ENCODE data around the gene RND2.
"Not testable (repeated sequence)": the region's sequence is repeated elsewhere in the genome, so short reads cannot be mapped to it uniquely, and the experiment has no call there.

Gene RND2, protein sequence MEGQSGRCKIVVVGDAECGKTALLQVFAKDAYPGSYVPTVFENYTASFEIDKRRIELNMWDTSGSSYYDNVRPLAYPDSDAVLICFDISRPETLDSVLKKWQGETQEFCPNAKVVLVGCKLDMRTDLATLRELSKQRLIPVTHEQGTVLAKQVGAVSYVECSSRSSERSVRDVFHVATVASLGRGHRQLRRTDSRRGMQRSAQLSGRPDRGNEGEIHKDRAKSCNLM

DNA sequence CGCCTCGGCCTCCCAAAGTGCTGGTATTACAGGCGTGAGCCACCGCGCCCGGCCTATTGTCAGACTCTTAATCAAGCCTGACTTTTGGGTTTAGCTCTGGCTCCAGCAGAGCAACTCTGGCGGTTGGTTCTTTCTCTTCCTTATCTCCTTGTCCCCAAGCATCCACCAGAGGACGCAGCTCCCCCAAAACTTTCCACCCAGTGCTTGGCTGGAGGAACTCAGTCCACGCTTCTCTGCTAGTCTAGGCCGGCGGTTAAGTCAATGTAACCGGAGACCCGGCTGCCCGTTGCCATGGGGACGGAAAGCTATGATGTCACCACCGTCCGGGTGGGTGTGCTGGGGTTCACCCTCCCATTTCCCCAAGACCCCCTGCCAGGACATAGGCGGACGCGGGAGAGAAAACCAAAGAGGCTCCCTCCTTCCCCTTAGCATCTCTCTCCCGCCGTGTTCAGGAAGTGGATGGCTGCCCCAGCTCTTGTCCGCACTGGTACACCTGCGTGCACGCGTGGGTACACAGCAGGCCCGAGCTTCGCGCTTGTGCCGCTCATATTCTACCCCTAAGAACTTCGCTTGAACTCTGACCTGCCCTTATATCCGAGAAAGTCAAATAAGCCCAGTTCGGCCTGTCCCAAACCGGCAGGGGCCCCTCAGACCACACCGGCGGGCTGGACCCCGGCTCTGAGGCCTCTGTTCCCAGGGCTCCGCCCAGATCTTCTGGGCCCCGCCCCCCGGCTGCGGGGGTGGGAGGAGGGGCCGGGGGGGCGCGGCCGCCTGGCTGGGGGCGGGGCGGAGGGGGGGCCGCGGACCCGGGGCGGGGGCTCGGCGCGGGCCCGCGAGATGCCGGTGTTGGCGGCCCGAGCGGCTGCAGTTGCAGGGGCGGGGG is at the start of gene RND2:
Gene RND2, plus strand, starts transcription at position 825 of the 883 bp plus-strand sequence. CDS start 117 bp downstream, outside the sequence.
- DNase-seq (ENCODE audit: low spot score): peak; percentile 81

DNA sequence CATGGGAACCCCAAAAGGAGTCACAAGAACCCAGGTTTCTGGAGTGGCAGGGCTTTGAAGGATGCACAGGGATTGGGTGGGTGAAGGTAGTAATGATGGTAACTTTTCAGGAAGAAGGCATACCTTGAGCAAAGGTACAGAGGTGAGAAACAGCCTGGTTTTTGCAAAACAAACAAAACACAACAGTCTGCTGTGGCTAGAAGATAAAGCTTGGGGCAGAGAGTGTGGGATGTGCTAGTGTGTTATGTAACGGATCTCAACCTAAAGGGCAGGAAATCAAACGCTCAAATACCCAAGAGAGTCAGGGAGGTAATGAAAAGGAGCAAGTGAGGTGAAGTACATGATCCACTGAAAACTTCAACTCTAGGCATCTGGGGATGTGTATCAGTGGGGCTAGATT is 49.8 kb upstream of the RND2 start:
- DNase-seq (ENCODE audit: low spot score): no peak

DNA sequence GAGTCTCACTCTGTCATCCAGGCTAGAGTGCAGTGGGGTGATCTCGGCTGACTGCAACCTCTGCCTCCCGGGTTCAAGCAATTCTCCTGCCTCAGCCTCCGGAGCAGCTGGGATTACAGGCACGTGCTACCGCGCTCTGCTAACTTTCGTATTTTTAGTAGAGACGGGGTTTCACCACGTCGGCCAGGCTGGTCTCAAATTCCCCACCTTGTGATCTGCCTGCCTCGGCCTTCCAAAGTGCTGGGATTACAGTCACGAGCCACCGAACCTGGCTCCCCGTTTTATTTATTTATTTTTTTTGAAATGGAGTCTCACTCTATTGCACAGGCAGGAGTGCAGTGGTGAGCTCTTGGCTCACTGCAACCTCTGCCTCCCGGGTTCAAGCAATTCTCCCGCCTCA is 49.3 kb upstream of the RND2 start:
- not testable (repeated sequence) for DNase-seq (ENCODE audit: low spot score)

DNA sequence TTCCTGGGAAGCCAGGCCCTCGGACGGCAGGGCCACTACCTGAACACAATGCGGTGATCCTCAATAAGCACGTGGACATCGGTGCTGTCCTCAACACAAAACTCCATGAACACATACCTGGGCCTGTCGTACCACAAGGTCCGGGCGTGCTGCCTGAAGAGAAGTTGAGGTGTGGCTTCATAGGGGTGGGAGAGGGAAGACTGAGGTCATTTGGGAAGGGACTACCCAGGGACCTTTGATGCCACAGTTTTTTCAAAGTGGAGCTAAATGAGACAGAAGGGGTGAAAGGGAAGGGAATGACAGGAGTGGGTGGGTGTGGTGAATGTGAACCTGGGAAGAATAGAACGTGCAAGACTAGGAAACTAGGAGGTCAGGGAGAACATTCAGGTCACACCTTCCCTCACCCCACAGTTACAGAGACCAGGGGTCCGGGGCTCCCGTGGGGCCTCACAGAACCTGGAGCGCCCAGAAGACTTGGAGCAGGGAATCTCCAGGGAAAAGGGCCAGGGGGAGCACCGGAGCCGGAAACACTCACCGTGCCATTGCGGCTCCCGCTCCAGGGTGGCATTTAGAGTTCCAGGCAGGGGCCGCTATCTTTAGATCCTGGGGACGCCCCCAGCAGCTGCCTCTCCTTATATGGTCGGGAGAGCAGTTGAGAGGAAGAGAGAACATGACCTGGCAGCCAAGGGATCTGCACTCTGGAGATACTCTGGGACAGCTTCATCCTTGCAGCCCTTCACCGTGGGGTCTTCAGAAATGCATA is 45.3 kb upstream of the RND2 start, which contains the start of gene PTGES3L:
Gene PTGES3L, minus strand, starts transcription at position 570 of the 763 bp plus-strand sequence. Its CDS starts 27 bp downstream, at position 543.
- DNase-seq (ENCODE audit: low spot score): no peak

DNA sequence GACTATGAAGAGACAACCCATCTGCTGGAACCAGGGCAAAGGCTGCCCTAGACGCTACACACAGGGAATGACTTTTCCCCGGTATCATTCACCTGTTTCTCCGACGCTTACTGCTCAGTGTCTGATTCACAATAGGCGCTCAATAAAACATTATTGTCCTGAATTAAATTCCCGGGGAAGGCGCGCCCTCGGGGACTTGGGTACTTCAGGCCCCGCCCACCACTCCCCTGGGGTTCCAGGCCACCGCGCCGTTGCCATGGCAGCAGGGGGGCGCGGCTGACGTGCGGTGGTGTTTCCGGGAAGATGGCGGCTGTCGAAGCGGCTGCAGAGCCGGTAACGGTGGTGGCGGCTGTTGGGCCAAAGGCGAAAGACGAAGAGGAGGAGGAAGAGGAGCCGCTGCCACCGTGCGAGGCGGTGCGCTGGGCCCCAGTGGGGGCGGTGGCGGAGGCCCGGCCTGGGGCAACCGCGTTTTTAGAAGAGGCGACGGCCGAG is 44.7 kb upstream of the RND2 start, which contains the start of gene RUNDC1:
Gene RUNDC1, plus strand, starts transcription at position 292 of the 492 bp plus-strand sequence. Its CDS starts 12 bp downstream, at position 304.
- DNase-seq (ENCODE audit: low spot score): peak; percentile 95

DNA sequence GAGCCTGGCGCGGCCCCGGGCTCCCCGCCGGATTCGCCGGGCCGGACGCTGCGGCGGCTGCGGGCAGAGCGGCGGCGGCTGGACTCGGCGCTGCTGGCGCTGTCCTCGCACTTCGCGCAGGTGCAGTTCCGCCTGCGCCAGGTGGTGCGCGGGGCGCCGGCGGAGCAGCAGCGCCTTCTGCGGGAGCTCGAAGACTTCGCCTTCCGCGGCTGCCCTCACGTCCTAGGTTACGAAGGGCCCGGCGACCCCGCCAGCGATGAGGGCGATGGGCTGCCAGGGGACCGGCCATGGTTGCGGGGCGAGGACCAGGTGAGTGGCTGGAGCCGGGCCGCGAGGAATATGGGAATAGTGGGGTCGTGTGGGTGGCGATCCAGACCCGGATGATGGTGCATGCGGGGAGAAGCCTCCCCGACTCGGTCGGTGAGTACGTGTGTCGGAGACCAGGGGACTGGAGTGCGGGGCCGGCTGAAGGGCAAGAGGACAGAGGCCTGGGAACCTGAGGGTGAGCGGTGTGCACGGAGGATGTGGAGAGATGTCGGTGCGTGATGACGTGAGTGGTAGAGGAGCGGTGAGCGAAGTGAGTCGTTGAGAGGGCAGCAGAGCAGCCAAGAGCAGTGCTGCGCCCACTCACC is 44.1 kb upstream of the RND2 start:
- DNase-seq (ENCODE audit: low spot score): no peak

DNA sequence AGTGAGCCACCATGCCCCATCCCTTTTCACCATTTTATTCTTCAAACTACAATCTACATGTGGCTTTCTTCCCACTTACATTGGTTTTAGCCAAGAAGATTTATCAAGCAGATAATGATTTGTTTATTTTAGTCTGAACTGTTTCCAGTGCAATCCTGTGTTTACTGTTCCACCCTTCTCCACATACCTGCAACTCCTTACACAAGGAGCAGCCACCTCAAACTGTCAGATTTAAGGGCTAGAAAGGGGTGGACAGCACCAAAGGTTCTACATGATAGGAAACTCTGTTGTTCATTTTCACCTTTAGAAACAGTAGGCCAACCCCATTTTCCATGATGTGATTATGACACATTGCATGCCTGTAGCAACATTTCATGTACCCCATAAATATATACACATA is 42.8 kb upstream of the RND2 start:
- no peak for DNase-seq (ENCODE audit: low spot score)

DNA sequence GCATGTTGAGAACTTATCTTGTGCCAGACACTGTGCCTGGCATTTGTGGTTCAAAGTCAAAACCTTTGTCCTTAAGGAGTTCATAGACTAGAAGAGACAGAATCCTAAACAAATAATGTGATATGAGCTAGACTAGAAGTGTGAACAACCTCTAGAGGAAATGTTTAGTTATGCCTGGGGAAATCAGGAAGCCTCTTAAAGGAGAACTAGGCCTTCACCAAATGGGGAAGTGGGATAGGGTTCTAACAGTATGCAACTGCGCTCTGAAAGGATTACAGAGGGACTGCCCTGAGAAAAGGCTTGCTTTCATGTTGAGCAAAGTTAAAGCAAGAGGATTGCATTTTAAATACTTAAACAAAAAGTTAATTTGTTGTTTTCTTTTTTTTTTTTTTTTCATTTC is 39.8 kb upstream of the RND2 start:
- no peak for DNase-seq (ENCODE audit: low spot score)

DNA sequence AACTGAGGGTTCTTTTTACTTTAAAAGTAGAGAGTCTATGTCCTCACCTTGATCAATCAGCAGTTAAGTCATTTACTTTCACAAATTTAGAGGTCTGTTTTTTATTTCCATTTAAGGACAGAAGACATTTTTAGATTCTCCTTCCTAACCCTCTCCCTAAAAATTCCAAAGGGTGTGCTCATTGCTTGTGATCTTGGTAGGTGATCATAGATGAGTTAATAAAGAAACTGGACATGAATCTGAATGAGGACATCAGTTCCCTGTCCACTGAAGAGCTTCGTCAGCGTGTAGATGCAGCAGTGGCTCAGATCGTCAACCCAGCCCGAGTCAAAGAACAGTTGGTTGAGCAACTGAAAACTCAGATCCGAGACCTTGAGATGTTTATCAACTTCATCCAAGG is 35.9 kb upstream of the RND2 start:
- DNase-seq (ENCODE audit: low spot score): no peak

DNA sequence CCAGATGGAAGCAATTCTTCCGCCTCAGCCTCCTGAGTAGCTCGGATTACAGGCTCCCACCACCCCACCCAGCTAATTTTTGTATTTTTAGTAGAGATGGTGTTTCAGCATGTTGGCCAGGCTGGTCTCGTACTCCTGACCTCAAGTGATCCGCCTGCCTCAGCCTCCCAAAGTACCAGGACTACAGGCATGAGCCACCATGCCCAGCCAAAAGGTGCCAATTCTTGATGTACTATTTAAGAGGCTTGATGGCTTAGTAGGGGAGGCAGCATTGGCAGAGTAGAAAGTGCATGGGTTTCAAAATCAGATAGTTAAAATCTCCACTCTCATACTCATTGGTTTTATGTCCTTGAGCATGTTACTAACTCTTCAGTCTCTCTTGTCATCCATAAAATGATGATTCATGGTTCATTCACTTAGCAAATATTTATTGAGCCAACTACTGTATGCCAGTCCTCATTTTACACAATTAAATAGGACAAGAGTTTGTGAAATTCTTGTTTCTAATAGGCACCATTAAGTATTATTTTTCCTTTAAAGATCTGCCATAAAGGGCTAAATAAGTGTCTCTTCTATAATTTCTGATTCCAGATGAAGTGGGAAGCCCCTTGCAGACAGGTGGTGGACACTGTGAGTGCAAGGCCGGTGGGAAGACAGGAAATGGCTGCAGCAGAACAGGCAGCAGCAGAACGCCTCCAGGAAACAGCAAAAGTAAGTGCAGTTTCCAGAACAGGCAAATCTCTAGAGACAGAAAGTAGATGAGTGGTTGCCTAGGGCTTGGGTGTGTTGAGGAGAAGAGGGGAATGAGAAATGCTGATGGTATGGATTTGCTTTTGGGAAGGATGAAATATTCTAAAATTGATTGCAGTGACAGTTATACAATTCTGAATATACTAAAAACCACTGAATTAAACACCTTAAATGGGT is 35.0 kb upstream of the RND2 start:
- DNase-seq (ENCODE audit: low spot score): no peak

DNA sequence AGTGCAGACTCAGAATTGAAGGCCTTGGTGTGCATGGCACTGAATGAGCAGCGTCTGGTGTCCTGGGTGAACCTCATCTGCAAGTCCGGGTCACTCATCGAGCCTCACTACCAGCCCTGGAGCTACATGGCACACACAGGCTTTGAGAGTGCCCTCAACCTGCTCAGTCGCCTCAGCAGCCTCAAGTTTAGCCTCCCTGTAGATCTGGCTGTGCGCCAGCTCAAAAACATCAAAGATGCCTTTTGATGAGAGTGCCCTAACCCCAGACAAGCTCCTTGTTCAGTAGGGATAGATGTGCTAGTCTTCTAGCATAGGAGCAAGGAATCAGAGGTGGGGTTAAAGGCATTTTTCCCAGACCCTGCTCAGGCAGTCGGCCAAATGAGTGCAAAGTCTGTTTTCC is 33.6 kb upstream of the RND2 start:
- no peak for DNase-seq (ENCODE audit: low spot score)

DNA sequence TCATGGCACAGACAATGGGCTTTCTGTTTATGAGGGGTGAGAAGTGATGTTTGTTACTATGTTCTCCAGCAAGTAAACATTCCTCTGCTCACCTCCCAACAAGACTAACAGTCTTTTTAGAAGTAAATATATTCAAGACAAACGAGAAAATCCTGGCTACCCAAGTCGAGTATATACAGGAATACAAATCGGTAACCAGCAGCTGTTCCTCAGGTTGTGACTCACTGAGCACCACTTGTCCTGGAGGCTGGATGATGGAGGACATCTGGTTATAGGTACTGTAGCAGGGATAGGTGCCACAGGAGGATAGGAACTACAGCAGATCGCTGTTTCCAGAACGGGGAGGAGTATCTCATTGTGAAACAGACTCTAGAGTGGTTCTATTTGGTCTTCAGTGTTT is 32.2 kb upstream of the RND2 start:
- DNase-seq (ENCODE audit: low spot score): no peak

DNA sequence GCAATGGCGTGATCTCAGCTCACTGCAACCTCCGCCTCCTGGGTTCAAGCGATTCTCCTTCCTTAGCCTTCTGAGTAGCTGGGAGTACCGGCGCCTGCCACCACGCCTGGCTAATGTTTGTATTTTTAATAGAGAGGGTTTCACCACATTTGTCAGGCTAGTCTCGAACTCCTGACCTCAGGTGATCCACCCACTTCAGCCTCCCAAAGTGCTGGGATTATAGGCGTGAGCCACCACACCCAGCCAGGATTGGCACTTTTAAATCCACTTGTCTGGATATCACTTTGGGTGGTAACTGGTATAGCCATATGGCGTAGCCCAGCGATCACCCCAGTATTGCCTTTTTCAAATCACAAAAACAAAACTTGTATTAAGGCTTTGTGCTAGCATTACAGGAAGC is 31.1 kb upstream of the RND2 start:
- DNase-seq (ENCODE audit: low spot score): not testable (repeated sequence)

DNA sequence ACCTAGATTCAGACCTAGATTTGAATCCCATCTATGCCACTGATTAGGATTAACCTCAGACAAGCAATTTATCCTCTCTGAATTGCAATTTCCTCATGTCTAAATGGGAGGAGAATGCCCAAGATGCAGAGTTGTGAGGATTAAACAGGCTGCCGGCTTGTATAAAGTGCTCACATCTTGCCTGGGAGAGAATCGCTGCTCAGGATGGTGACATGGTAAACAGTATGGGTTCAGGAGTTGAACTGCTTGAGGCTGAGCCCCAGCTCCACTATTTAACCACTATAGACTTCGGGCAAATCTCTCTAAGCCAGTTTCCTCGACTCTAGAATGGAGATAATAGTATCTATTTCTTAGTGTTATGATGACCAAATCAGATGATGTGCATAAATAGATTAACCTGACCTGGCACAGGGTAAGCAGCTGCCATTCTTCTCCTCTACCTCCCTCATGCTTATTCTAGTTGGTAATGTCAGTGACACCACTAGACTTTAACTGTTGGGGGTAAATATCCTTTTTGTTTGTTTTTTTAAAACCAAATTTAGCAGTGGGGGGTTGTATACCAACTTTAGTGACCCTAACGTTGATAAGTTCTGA is 27.5 kb upstream of the RND2 start:
- no peak for DNase-seq (ENCODE audit: low spot score)

DNA sequence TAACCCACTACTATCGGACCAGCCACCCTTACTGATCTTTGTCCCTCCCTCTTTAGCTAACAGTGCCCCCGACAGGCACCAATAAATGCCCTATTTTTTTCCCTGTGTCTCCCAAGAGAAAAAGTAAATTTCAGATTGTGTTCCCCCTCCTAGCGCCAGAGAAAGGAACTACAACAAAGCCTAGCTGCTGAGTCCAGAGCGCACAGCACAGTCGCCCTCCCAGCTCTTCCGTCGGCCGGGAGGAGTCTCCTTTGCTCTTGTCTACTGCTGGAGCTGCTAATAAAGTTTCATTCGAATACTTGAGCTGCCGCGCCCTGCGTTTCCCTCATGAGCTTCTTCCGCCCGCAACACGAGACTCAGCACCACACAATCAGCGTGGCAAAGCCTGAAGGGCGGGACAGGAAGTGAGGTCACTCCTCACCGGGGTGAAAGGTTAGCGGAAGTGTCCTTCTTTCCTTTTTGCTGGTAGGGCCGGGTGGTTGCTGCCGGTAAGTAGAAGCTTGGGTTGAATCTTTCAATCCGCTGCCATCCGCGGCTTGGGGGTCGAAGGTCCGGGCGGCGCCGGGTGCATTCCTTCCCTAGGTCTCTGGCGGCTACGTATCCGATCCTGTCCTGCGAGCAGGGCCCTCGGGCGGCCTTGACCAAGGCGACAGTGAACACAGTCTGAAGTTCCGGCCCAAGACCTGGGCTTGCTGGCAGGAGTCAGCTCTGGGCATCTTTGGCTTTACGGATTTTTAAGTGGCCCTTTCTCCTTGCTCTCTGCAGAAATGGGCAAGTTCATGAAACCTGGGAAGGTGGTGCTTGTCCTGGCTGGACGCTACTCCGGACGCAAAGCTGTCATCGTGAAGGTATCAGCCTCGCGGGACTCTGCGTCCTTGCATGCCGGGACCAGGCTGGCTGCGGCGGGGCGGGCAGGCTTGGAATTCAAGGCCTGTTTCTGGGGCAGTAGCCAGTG is 26.8 kb upstream of the RND2 start, which contains the start of gene RPL27:
Gene RPL27, plus strand, starts transcription at position 436 of the 955 bp plus-strand sequence. Its CDS starts 332 bp downstream, at position 768.
- peak; percentile 96 for DNase-seq (ENCODE audit: low spot score)

DNA sequence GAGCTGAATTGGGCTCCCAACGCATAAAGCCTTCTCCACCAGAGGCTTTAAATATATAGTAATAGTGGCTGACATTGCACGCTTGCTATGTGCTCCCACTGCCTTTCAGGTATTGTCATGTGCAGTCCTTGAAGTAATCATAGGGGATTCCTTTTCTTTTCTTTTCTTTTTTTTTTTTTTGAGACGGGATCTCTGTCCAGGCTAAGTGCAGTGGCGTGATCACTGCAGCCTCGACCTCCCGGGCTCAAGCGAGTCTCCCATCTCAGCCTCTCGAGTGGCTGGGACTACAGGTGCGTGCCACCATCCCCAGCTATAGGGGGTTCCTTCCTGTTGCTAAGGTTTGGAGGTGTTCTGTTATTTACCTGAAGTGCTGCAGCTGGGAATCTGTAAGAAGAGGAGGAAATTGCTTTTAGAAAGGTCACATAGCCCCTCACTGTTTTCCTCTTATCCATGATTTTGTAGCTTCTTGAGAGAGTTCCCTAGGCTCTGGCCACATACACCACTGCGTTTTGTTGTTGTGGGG is 26.0 kb upstream of the RND2 start:
- DNase-seq (ENCODE audit: low spot score): no peak

DNA sequence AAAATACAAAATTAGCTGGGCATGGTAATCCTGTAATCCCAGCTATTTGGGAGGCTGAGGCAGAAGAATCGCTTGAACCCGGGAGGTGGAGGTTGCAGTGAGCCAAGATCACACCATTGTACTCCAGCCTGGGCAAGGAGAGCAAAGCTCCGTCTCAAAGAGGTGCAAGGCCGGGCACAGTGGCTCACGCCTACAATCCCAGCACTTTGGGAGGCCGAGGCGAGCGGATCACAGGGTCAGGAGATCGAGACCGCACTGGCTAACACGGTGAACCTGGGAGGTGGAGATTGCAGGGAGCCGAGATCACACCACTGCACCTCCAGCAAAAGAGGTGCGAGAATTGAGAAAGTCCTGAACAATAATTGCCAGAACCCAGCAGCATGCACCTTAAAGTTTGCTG is 24.1 kb upstream of the RND2 start:
- not testable (repeated sequence) for DNase-seq (ENCODE audit: low spot score)

DNA sequence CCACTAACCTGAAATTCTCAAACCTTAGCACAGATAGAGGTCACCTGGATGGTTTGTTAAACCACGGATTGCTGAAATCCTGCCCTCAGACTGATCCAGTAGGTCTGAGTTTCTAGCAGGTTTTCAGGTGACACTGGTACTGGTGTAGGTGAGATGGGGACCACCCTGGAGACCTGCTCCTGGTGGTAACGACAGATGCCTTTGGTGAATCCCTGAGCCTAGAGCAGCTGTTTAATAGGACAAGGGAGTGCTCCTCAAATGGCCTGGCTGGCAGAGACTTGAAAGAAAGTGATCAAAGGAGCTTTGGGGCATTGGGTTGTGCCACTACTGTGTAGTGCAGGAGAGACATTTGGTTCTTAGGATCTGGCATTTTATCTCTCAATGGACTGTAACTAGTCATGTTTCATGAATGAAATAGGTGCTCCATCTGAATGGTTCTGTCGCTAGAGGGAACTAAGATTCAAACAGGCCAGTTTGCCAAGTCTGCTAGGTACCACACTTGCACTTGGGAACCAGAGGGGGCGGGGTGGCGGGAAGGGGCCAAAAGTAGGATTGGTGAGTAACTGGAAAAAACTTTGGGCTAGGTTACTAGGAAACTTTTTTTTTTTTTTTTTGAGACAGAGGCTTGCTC is 21.4 kb upstream of the RND2 start:
- no peak for DNase-seq (ENCODE audit: low spot score)

Data from COLO829 (cell line).